ENCODE data around the gene EFNA3. TPM values are rescaled to one million over a fixed set of nuclear protein-coding genes. Genes with fewer than 3 reads are reported as not detected.

The EFNA3 gene
- total and polyA plus RNA-seq, 8 donors: 0.52 to 1.2 (median 0.72) TPM

- Histone ChIP-seq H3K9me3 (no peaks in the 10 kb centered on the region), H3K27me3 (peaks cover 0 to 31% (median 6%) of the 10 kb centered on the region in 4 donors), H3K4me3 (peak overlapping the region; percentile 32 to 77 (median 71)), H3K27ac (peak overlapping the region; percentile 73 to 91 (median 79)), H3K36me3 (no peaks in the 10 kb centered on the region), H3K4me1 (peaks cover 27 to 34% (median 30%) of the 10 kb centered on the region in 3 donors)
- ATAC-seq (peak; percentile 87 to 93 (median 88)), DNase-seq (peak; percentile 89 to 97 (median 94)), FAIRE-seq (no peak)
- peak; percentile 79 to 93 (median 90) for TF ChIP-seq CTCF (IDR thresholded peaks at IDR 0.05)
- 1 to 2% methylated on average over 62 to 67 of the region's 67 CpGs for WGBS, 2 donors
- intact Hi-C loops (cut with DNase I): loop anchor here in 1 of 3 donors (5.0 kb wide), 1 partner anchor 43 kb away; no protein-coding TSS in a partner anchor
These were observed 6.3 kb downstream of the EFNA3 start for GRCh38 chr1:155084722-155085503.

GRCh38 chr1:155085504-155086127 is 7.0 kb downstream of the EFNA3 start:
- Histone ChIP-seq H3K27me3 (peaks cover 0 to 25% (median 6%) of the 10 kb centered on the region in 4 donors), H3K4me1 (peaks cover 20 to 27% (median 23%) of the 10 kb centered on the region in 3 donors), H3K4me3 (peak overlapping the region; percentile 32 to 77 (median 71)), H3K27ac (peak overlapping the region; percentile 73 to 91 (median 79)), H3K9me3 (no peaks in the 10 kb centered on the region), H3K36me3 (no peaks in the 10 kb centered on the region)
- peak; percentile 70 to 87 (median 78) for DNase-seq
- WGBS, 2 donors: 2% methylated on average over 29 to 31 of the region's 32 CpGs
- peak; percentile 42 to 61 (median 48) for ATAC-seq
- no peak for TF ChIP-seq CTCF (IDR thresholded peaks at IDR 0.05)
- intact Hi-C loops (cut with DNase I): no loop called here
- no peak for FAIRE-seq

- ATAC-seq (peak; percentile 22 to 46 (median 43)), FAIRE-seq (no peak)
- H3K4me3 ChIP-seq: peak overlapping the region in 2 of 4 donors; percentile 72 to 77
These were observed 7.6 kb downstream of the EFNA3 start for GRCh38 chr1:155086128-155086741.

More at GRCh38 chr1:155086128-155086741, 7.6 kb downstream of the EFNA3 start:
- H3K36me3 ChIP-seq: no peaks in the 10 kb centered on the region
- H3K27me3 ChIP-seq: peaks cover 0 to 21% (median 6%) of the 10 kb centered on the region in 4 donors
- peak; percentile 98 to 99 (median 98) for TF ChIP-seq CTCF (IDR thresholded peaks at IDR 0.05)
- peak; percentile 59 to 89 (median 77) for DNase-seq
- peaks cover 13 to 22% (median 17%) of the 10 kb centered on the region in 3 donors for H3K4me1 ChIP-seq
- no peak overlapping the region for H3K27ac ChIP-seq
- WGBS, 2 donors: 10 to 13% methylated on average over 23 to 24 of the region's 24 CpGs
- intact Hi-C loops (cut with DNase I): no loop called here
- no peaks in the 10 kb centered on the region for H3K9me3 ChIP-seq
